GM18498 (cell line): ENCODE measurements around the gene PPBP.
"Not testable (repeated sequence)": the region's sequence is repeated elsewhere in the genome, so short reads cannot be mapped to it uniquely, and the experiment has no call there.

Experiments
- ATAC-seq: cut with Tn5 transposase; IDR thresholded peaks from one replicate; pipeline ENCODE4 v1.9.1; 2021; ENCODE audit warnings: mild to moderate bottlenecking, moderate library complexity; ENCODE audit not compliant: unreplicated experiment

PPBP gene

GRCh38 chr4:73998040-73999011 lies 10.3 kb upstream of the PPBP start, which contains the start of gene CXCL5:
Gene CXCL5 (minus strand): TSS chr4:73998677. CDS start chr4:73998581, 96 bp downstream.
- no peak for ATAC-seq

GRCh38 chr4:73992050-73992449 lies 4.1 kb upstream of the PPBP start:
- ATAC-seq, result no peak

GRCh38 chr4:73991742-73992000 lies 3.7 kb upstream of the PPBP start:
- no peak for ATAC-seq

GRCh38 chr4:73990988-73991741 lies 3.2 kb upstream of the PPBP start:
- ATAC-seq, result no peak

- no peak for ATAC-seq
These were observed 1.9 kb upstream of the PPBP start for GRCh38 chr4:73989928-73990327.

GRCh38 chr4:73989031-73989430 lies 1.0 kb upstream of the PPBP start:
- ATAC-seq, result no peak

- ATAC-seq, result no peak
These were observed 2.5 kb downstream of the PPBP start for GRCh38 chr4:73985528-73985852.

- ATAC-seq, result no peak
These were observed 3.1 kb downstream of the PPBP start for GRCh38 chr4:73984736-73985527.

GRCh38 chr4:73981175-73981574 lies 6.8 kb downstream of the PPBP start:
- ATAC-seq, result not testable (repeated sequence)

- ATAC-seq, result no peak
These were observed 8.5 kb downstream of the PPBP start for GRCh38 chr4:73979407-73979957.

GRCh38 chr4:73978886-73979285 lies 9.1 kb downstream of the PPBP start:
- ATAC-seq, result no peak

- ATAC-seq, result no peak
These were observed 11.3 kb downstream of the PPBP start for GRCh38 chr4:73976716-73977115.

GRCh38 chr4:73976217-73976616 lies 11.8 kb downstream of the PPBP start:
- no peak for ATAC-seq

GRCh38 chr4:73974352-73974751 lies 13.6 kb downstream of the PPBP start:
- no peak for ATAC-seq

GRCh38 chr4:73970945-73971344 lies 17.0 kb downstream of the PPBP start:
- no peak for ATAC-seq

GRCh38 chr4:73970011-73970410 lies 18.0 kb downstream of the PPBP start:
- no peak for ATAC-seq

- ATAC-seq, result no peak
These were observed 20.1 kb downstream of the PPBP start for GRCh38 chr4:73967866-73968265.

- no peak for ATAC-seq
These were observed 23.0 kb downstream of the PPBP start for GRCh38 chr4:73964862-73965611.

GRCh38 chr4:73962724-73963123 lies 25.3 kb downstream of the PPBP start:
- ATAC-seq, result no peak

- ATAC-seq, result not testable (repeated sequence)
These were observed 28.9 kb downstream of the PPBP start for GRCh38 chr4:73959041-73959440.
